ENCODE measurements around the gene FAM200A.

- TF ChIP-seq CTCF (IDR thresholded peaks at IDR 0.05) = no peak
- no peak for TF ChIP-seq POLR2AphosphoS5 (IDR thresholded peaks at IDR 0.05)
- no peak for TF ChIP-seq POLR2A (IDR thresholded peaks at IDR 0.05; ENCODE audit: low read depth)
- no peak for TF ChIP-seq EP300 (IDR thresholded peaks at IDR 0.05)
Observed at GRCh38 chr7:99594948-99595745, 43.2 kb upstream of the FAM200A start.
